NT2/D1 (cell line): Measurements from ENCODE around the gene PBX1.

ENCODE experiments used
- DNase-seq: peaks from one replicate; pipeline ENCODE4 v3.0.0-alpha.2; 2011; ENCODE audit warnings: low read depth, low spot score
- H3K27me3 ChIP-seq: 2 replicates; pipeline ENCODE4 v1.6.0; 2011; ENCODE audit warnings: mild to moderate bottlenecking; ENCODE audit not compliant: insufficient read length, insufficient read depth
- H3K36me3 ChIP-seq: 2 replicates; pipeline ENCODE4 v1.6.1; 2011; ENCODE audit warnings: mild to moderate bottlenecking, low read length, mixed read lengths; ENCODE audit not compliant: insufficient read depth, insufficient read length
- H3K4me1 ChIP-seq: 2 replicates; pipeline ENCODE4 v1.5.1; 2011; ENCODE audit not compliant: insufficient read depth, insufficient read length
- H3K4me3 ChIP-seq: 2 replicates; pipeline ENCODE4 v1.5.1; 2011; ENCODE audit warnings: low read depth; ENCODE audit not compliant: insufficient read length
- H3K9ac ChIP-seq: 2 replicates; pipeline ENCODE4 v1.6.0; 2011; ENCODE audit warnings: low read depth; ENCODE audit not compliant: insufficient read length
- H3K9me3 ChIP-seq: 2 replicates; pipeline ENCODE4 v1.5.1; 2011; ENCODE audit warnings: mild to moderate bottlenecking, low read length; ENCODE audit not compliant: insufficient read depth
- SUZ12 ChIP-seq: IDR thresholded peaks from 2 replicates; pipeline ENCODE4 v1.6.1; 2011; ENCODE audit not compliant: insufficient read length, insufficient read depth; ENCODE audit errors: extremely low read depth
- YY1 ChIP-seq: IDR thresholded peaks from 2 replicates; pipeline ENCODE4 v1.6.1; 2011; ENCODE audit not compliant: insufficient read length, insufficient read depth
- ZNF274 ChIP-seq: IDR thresholded peaks from 2 replicates; pipeline ENCODE4 v1.6.1; 2011; ENCODE audit warnings: mild to moderate bottlenecking, low read depth, low read length

Gene PBX1

GRCh38 chr1:164712131-164713036 is 153.4 kb downstream of the PBX1 start:
- Histone ChIP-seq H3K9ac (peak overlapping the region; percentile 10), H3K27me3 (no peaks in the 10 kb centered on the region), H3K4me3 (no peak overlapping the region), H3K36me3 (no peaks in the 10 kb centered on the region), H3K9me3 (no peaks in the 10 kb centered on the region), H3K4me1 (peaks cover 14% of the 10 kb centered on the region)
- TF ChIP-seq ZNF274 (no peak), SUZ12 (no peak), YY1 (no peak)
- DNase-seq, result no peak

DNA sequence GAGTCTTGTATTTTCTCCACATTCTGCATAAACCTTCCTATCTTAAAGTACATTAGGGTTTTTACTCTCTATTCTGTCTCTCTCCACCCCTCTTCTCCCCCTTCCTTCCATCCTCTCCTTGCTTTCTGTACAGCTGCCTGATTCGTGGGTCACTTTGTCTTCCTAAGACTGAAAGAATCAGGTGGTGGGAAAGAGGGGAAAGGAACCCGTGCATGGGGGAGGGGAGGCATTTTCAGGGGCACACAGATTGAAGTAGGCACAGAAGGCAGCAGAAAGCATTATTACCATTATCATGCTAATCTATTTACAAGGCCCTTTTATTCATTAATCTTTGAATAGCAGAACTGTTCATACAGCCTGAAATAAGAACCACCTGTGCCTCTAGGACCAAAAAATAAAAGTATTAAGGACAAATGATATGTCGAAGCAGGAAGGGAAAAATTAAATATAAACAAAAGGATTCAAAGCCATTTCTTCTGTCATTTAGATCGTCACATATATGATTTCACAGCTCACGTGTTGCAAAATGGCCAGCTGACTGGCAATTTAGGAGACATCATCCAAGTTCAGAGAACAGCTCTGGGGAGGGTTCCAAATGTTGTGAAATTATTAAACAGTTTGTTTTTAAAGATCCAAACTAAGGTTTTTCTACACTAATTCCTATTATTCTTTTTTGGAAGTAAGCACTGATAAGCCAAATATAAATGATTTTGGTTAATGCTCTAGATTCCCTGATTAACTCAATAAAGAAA is 154.6 kb downstream of the PBX1 start:
- Histone ChIP-seq H3K36me3 (no peaks in the 10 kb centered on the region), H3K4me3 (no peak overlapping the region), H3K9ac (no peak overlapping the region), H3K9me3 (no peaks in the 10 kb centered on the region), H3K27me3 (no peaks in the 10 kb centered on the region), H3K4me1 (peaks cover 14% of the 10 kb centered on the region)
- no peak for DNase-seq
- TF ChIP-seq ZNF274, result no peak

- H3K9ac ChIP-seq, result no peak overlapping the region
- no peaks in the 10 kb centered on the region for H3K9me3 ChIP-seq
- peaks cover 8% of the 10 kb centered on the region for H3K4me1 ChIP-seq
- TF ChIP-seq ZNF274, result no peak
- no peak for TF ChIP-seq SUZ12
- TF ChIP-seq YY1, result no peak
- H3K27me3 ChIP-seq, result no peaks in the 10 kb centered on the region
- no peak for DNase-seq
- peaks cover 3% of the 10 kb centered on the region for H3K36me3 ChIP-seq
- no peak overlapping the region for H3K4me3 ChIP-seq
Observed at GRCh38 chr1:164716992-164717703, 158.2 kb downstream of the PBX1 start.

- no peak for DNase-seq
- TF ChIP-seq ZNF274 (no peak), SUZ12 (no peak), YY1 (no peak)
- no peaks in the 10 kb centered on the region for H3K4me1 ChIP-seq
- no peaks in the 10 kb centered on the region for H3K27me3 ChIP-seq
- no peaks in the 10 kb centered on the region for H3K9me3 ChIP-seq
- peaks cover 3% of the 10 kb centered on the region for H3K36me3 ChIP-seq
- H3K4me3 ChIP-seq, result no peak overlapping the region
- no peak overlapping the region for H3K9ac ChIP-seq
Observed at GRCh38 chr1:164718821-164719220, 159.8 kb downstream of the PBX1 start.

DNA sequence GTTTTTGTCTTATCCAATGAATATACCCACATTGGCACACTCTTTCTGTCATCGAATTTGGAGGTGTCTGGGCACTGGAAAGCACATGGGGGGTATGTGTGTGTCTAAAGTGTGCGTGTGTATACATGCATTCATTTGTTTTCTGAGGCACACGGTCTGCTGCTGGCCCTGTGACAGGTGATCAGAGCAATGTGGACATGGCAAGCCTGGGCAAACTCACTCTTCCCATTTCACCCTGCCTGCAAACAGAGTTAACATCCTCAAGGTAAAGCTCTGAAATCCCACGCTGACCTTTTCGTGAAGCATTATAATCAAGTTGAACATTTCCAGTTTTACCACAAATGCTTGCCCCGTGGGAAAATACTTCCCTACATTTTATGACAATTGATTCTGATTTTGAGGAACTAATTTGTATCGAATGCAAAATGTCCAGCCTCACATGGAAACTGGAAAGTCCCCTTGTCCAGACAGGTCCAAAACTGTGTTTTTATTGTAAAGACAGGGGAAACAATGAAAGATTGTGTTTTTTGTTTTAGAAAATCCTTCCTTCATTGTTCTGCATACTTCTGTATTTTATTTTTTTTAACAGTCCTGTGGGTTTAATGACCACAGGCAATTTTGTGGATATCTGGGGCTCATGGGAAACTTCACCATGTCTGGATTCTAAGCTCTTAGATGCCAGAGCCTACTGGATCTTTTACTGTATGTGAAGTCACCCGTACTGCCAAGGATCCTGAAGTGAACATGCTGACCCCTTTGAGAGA is 160.9 kb downstream of the PBX1 start:
- no peak for TF ChIP-seq SUZ12
- no peaks in the 10 kb centered on the region for H3K9me3 ChIP-seq
- peaks cover 3% of the 10 kb centered on the region for H3K36me3 ChIP-seq
- no peak overlapping the region for H3K9ac ChIP-seq
- DNase-seq, result no peak
- no peaks in the 10 kb centered on the region for H3K4me1 ChIP-seq
- no peak overlapping the region for H3K4me3 ChIP-seq
- no peaks in the 10 kb centered on the region for H3K27me3 ChIP-seq

GRCh38 chr1:164720440-164721227 is 161.7 kb downstream of the PBX1 start:
- Histone ChIP-seq H3K4me1 (no peaks in the 10 kb centered on the region), H3K9ac (no peak overlapping the region), H3K9me3 (peaks cover 4% of the 10 kb centered on the region; the same call in 1 of the 2 replicates), H3K36me3 (peaks cover 3% of the 10 kb centered on the region), H3K4me3 (no peak overlapping the region), H3K27me3 (no peaks in the 10 kb centered on the region)
- no peak for DNase-seq
- TF ChIP-seq ZNF274, result no peak
- TF ChIP-seq SUZ12, result no peak
